Lung (tissue), 12 donors: Measurements from ENCODE around the gene KANSL3. TPM values are rescaled to one million over a fixed set of nuclear protein-coding genes. Genes with fewer than 3 reads are reported as not detected.

Source experiments
- ATAC-seq: fragments of 200-7000 bp; cut with Tn5 transposase; one replicate; pipeline ENCODE4 v1.9.1; 2020; ENCODE audit warnings: moderate number of reproducible peaks; ENCODE audit not compliant: insufficient read depth, low FRiP score
- DNase-seq, 3 donors: peaks; one replicate each; pipeline ENCODE4 v3.0.0-alpha.2; 2013 to 2017
- H3K27ac ChIP-seq, 2 donors: one replicate each; pipeline ENCODE4 v1.5.1; 2013; ENCODE audit warnings: mild to moderate bottlenecking in 2 of 2, moderate library complexity in 2 of 2, control low read depth in 1 of 2, inconsistent platforms in 1 of 2, low read depth in 1 of 2, low read length in 1 of 2
- H3K27me3 ChIP-seq, 3 donors: one replicate each; pipeline ENCODE4 v1.5.1; 2013; ENCODE audit warnings: low read length in 2 of 3; ENCODE audit not compliant: control insufficient read depth in 3 of 3, insufficient read depth in 3 of 3
- H3K36me3 ChIP-seq, 4 donors: one replicate each; pipeline ENCODE4 v1.5.1; 2013; ENCODE audit warnings: low read length in 4 of 4, mild to moderate bottlenecking in 1 of 4, moderate library complexity in 1 of 4; ENCODE audit not compliant: control insufficient read depth in 4 of 4, insufficient read depth in 4 of 4
- H3K4me1 ChIP-seq, 5 donors: one replicate each; pipeline ENCODE4 v1.5.1; 2013; ENCODE audit warnings: low read length in 5 of 5, mild to moderate bottlenecking in 2 of 5, moderate library complexity in 1 of 5; ENCODE audit not compliant: control insufficient read depth in 5 of 5, insufficient read depth in 5 of 5
- H3K4me3 ChIP-seq: one replicate; pipeline ENCODE4 v1.5.1; 2013; ENCODE audit warnings: mild to moderate bottlenecking, control low read depth, moderate library complexity
- H3K9ac ChIP-seq, 2 donors: one replicate each; pipeline ENCODE4 v1.5.1; 2013; ENCODE audit warnings: low read length in 2 of 2, control low read depth in 1 of 2; ENCODE audit not compliant: insufficient read depth in 1 of 2
- H3K9me3 ChIP-seq, 4 donors: one replicate each; pipeline ENCODE4 v1.5.1; 2013; ENCODE audit warnings: low read length in 3 of 4, mild to moderate bottlenecking in 1 of 4, moderate library complexity in 1 of 4; ENCODE audit not compliant: control insufficient read depth in 4 of 4, insufficient read depth in 3 of 4
- WGBS, 2 donors: extraction: QIAGEN DNeasy Blood & Tissue Kit; methylation state at CpG; one replicate each; pipeline ENCODE4 v1.1.7; 2013; 5-methylcytosine and 5-hydroxymethylcytosine counted together
- polyA plus RNA-seq, 2 donors: library from polyadenylated mRNA; stranded (reverse); fragments of 200-250 nt; gene quantifications; one replicate each; pipeline ENCODE4 v1.2.1, GENCODE V29; 2013
- total RNA-seq, 2 donors: library from RNA; depleted of rRNA in 1 of 2; stranded (reverse); fragments of >200 nt in 1 of 2; gene quantifications; one replicate each; pipeline ENCODE4 v1.2.1, GENCODE V29; 2014 to 2021
- TF ChIP-seq, protein P1 (sequence below): IDR thresholded peaks from 2 replicates; pipeline ENCODE4 v1.5.1; 2012; ENCODE audit warnings: mild to moderate bottlenecking; ENCODE audit errors: control extremely low read depth, extremely low read depth
- donor health status: control.
- donor health status: control.
- donor health status: Bipolar disorder and iron deficiency.
- donor health status: healthy.
- donor health status: DM: yes; HTN: yes; CAD: no.

KANSL3 gene
- total and polyA plus RNA-seq, 4 donors, result 16.7 to 91.4 (median 33.6) TPM

DNA sequence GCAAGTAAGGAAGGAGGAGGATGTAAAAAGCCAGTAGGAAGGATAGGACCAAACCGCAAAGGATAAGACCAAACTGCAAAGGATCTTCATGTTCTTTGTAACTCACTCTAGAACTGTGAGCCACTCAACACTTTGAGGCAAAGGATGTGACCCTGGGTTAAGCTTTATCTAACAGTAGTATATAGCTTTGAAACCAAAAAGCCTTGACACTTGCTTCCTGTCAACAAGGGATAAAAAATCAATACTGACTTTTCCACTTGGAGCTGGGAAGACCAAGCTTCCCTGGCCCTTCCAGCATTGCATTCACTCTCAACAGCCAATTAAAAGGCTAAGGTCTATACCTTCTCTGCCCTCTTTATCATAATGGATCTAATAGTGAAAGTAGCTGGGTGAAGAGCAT is 22.0 kb downstream of the KANSL3 start:
- no peak overlapping the region for H3K27ac ChIP-seq
- ATAC-seq, result no peak

DNA sequence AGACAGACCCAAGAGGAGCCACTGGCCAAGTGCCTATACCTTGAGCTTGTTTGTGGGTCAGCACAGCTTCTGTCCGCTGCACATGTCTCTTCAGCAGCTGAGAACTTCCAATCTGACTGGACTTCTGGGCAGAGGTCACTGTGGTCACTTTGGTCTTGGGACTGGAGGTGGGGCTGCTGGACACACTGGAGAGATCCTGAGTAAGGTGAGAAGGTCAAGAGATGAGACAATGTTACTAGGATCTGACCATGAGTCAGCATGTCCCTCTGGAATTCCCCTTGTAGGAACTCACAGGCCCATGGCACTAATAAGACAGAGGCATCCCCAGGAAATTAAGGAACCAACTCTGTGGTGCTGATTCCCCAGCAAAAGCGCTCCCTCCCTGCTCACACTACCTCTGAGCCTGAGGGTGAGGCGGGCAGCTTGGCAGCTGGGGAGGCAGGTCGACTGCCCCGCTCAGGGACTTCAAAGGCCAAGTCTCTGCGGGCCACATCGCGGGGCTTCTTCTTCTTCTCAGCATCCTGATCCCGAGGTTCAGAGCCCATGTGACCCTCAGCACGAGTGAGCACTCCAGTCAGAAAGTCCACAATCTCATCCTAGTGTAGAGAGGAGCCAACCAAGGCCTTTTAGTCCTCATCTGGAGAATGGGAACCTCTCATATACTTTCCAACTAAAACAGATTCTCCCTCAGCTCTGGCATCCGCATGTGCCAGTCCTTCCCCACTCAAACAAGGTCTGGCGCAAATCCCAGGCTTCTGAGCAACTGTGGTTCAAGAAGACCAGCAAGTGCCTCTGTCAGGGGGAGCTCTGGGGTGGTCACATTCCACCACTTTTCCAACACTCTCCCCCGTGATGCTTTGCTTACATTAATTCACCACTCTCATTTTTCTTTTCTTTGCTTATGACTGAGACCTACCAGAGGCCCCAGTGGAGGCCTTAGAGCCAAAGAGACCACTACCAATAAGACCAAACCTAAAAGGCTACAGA is 29.4 kb downstream of the KANSL3 start:
- Histone ChIP-seq H3K4me3 (no peak overlapping the region), H3K27ac (no peak overlapping the region), H3K9me3 (no peaks in the 10 kb centered on the region), H3K36me3 (peaks cover 62 to 77% (median 72%) of the 10 kb centered on the region in 4 donors), H3K27me3 (no peaks in the 10 kb centered on the region), H3K9ac (no peak overlapping the region), H3K4me1 (no peaks in the 10 kb centered on the region)
- ATAC-seq, result peak; percentile 53
- TF ChIP-seq, protein P1, sequence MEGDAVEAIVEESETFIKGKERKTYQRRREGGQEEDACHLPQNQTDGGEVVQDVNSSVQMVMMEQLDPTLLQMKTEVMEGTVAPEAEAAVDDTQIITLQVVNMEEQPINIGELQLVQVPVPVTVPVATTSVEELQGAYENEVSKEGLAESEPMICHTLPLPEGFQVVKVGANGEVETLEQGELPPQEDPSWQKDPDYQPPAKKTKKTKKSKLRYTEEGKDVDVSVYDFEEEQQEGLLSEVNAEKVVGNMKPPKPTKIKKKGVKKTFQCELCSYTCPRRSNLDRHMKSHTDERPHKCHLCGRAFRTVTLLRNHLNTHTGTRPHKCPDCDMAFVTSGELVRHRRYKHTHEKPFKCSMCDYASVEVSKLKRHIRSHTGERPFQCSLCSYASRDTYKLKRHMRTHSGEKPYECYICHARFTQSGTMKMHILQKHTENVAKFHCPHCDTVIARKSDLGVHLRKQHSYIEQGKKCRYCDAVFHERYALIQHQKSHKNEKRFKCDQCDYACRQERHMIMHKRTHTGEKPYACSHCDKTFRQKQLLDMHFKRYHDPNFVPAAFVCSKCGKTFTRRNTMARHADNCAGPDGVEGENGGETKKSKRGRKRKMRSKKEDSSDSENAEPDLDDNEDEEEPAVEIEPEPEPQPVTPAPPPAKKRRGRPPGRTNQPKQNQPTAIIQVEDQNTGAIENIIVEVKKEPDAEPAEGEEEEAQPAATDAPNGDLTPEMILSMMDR, result no peak
- WGBS, 2 donors, result 88 to 92% methylated on average over 13 of the region's 13 CpGs
- DNase-seq, result no peak

More for the DNA sequence above, 22.0 kb downstream of the KANSL3 start:
- Histone ChIP-seq H3K4me1 (peaks cover 0 to 9% (median 0%) of the 10 kb centered on the region in 5 donors), H3K36me3 (peaks cover 34 to 41% (median 40%) of the 10 kb centered on the region in 4 donors), H3K9me3 (no peaks in the 10 kb centered on the region), H3K4me3 (no peak overlapping the region), H3K9ac (no peak overlapping the region), H3K27me3 (no peaks in the 10 kb centered on the region)
- 94 to 95% methylated on average over 1 of the region's 1 CpG for WGBS, 2 donors
- DNase-seq, result no peak
- TF ChIP-seq, protein P1, result no peak

DNA sequence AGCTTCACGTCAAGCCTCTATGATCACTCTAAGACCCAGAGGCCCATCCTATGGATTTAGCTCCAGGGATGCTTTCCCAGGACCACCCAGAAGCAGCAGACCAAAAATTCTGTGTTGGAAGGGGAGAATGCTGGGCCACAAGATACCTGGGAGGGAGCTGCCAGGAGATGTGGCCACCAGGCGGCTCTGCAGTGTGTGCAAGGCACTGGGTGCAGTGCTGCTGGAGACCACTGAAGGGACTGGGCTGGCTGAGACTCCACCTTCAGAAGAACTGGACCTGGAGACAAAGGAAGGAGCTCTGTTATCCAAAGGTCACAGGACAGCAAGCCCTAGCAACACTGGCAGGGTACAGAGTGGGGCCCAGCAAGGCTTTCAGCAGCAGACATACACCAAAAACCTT is 34.0 kb downstream of the KANSL3 start:
- Histone ChIP-seq H3K27me3 (no peaks in the 10 kb centered on the region), H3K27ac (no peak overlapping the region), H3K4me3 (no peak overlapping the region), H3K4me1 (no peaks in the 10 kb centered on the region), H3K36me3 (peaks cover 55 to 68% (median 62%) of the 10 kb centered on the region in 4 donors), H3K9ac (no peak overlapping the region), H3K9me3 (no peaks in the 10 kb centered on the region)
- TF ChIP-seq, protein P1, result no peak
- DNase-seq, result no peak
- WGBS, 2 donors, result 93 to 95% methylated on average over 2 of the region's 2 CpGs
- no peak for ATAC-seq
